Neural progenitor cell (in vitro differentiated cells): Measurements from ENCODE around the gene BICD1. TPM values are rescaled to one million over a fixed set of nuclear protein-coding genes. Genes with fewer than 3 reads are reported as not detected.

ENCODE experiments used
- DNase-seq: peaks from one replicate; pipeline ENCODE4 v3.0.0-alpha.2; 2016; ENCODE audit warnings: low spot score
- H2AFZ ChIP-seq: fragments of 200-600 bp; sonication (generic); replicated peaks from 2 replicates; pipeline ENCODE4 v1.6.1; 2016; ENCODE audit warnings: antibody characterized with exemption
- H3F3A ChIP-seq: fragments of 200-600 bp; sonication (generic); 2 replicates; pipeline ENCODE4 v1.6.1; 2016; ENCODE audit warnings: antibody characterized with exemption, low read depth
- H3K27ac ChIP-seq: fragments of 200-600 bp; sonication (generic); 2 replicates; pipeline ENCODE4 v1.5.1; 2016; ENCODE audit warnings: mild to moderate bottlenecking
- H3K27me3 ChIP-seq: fragments of 200-600 bp; sonication (generic); 2 replicates; pipeline ENCODE4 v1.6.1; 2016; ENCODE audit warnings: mild to moderate bottlenecking, moderate library complexity
- H3K36me3 ChIP-seq: fragments of 200-600 bp; sonication (generic); 2 replicates; pipeline ENCODE4 v1.5.1; 2016
- H3K4me1 ChIP-seq: fragments of 200-600 bp; sonication (generic); 2 replicates; pipeline ENCODE4 v1.6.1; 2016; ENCODE audit warnings: mixed run types
- H3K4me2 ChIP-seq: fragments of 200-600 bp; sonication (generic); 2 replicates; pipeline ENCODE4 v1.6.1; 2016
- H3K4me3 ChIP-seq: fragments of 200-600 bp; sonication (generic); 2 replicates; pipeline ENCODE4 v1.5.1; 2016
- H3K79me2 ChIP-seq: fragments of 200-600 bp; sonication (generic); 2 replicates; pipeline ENCODE4 v1.6.1; 2016; ENCODE audit warnings: low read depth
- H3K9ac ChIP-seq: fragments of 200-600 bp; sonication (generic); 2 replicates; pipeline ENCODE4 v1.6.1; 2016
- H3K9me3 ChIP-seq: fragments of 200-600 bp; sonication (generic); 2 replicates; pipeline ENCODE4 v1.5.1; 2016; ENCODE audit warnings: low read depth
- H4K20me1 ChIP-seq: fragments of 200-600 bp; sonication (generic); 2 replicates; pipeline ENCODE4 v1.6.1; 2016; ENCODE audit warnings: low read depth
- H3K27ac Mint-ChIP-seq: 3 replicates; pipeline ENCODE4 v1.8.0; 2021; ENCODE audit warnings: mixed read lengths
- H3K27me3 Mint-ChIP-seq: 2 replicates; pipeline ENCODE4 v1.8.0; 2022; ENCODE audit warnings: low read depth, mild to moderate bottlenecking, inconsistent platforms, moderate library complexity, mixed read lengths; ENCODE audit not compliant: insufficient read depth
- H3K36me3 Mint-ChIP-seq: 3 replicates; pipeline ENCODE4 v1.8.0; 2021; ENCODE audit warnings: mixed read lengths
- H3K4me1 Mint-ChIP-seq: 3 replicates; pipeline ENCODE4 v1.8.0; 2021; ENCODE audit warnings: mixed read lengths
- H3K4me3 Mint-ChIP-seq: 3 replicates; pipeline ENCODE4 v1.8.0; 2021; ENCODE audit warnings: mild to moderate bottlenecking, moderate library complexity, mixed read lengths
- H3K9me3 Mint-ChIP-seq: 3 replicates; pipeline ENCODE4 v1.8.0; 2020; ENCODE audit warnings: mixed read lengths
- EZH2 ChIP-seq: fragments of 200-600 bp; sonication (generic); IDR thresholded peaks from 2 replicates; pipeline ENCODE4 v1.6.1; 2017; ENCODE audit warnings: antibody characterized with exemption, mild to moderate bottlenecking, moderate library complexity
- EZH2phosphoT487 ChIP-seq: fragments of 200-600 bp; sonication (generic); IDR thresholded peaks from 2 replicates; pipeline ENCODE4 v1.6.1; 2017; ENCODE audit warnings: antibody characterized with exemption
- small RNA-seq: library from RNA; depleted of rRNA; stranded (forward); fragments of <200 nt; gene quantifications from one replicate; pipeline ENCODE3, GENCODE V24; 2015
- total RNA-seq: library from RNA; depleted of rRNA; stranded (reverse); fragments of >200 nt; gene quantifications from 2 replicates; pipeline ENCODE4 v1.2.3, GENCODE V29; 2015; ENCODE audit warnings: low replicate concordance
- TF ChIP-seq, protein P1 (sequence below): fragments of 200-600 bp; sonication (generic); IDR thresholded peaks from 2 replicates; pipeline ENCODE4 v1.5.1; 2017; ENCODE audit warnings: antibody characterized with exemption, mild to moderate bottlenecking

Gene BICD1
- total RNA-seq, 1 donor from 2014 or later: 23.6 TPM

DNA sequence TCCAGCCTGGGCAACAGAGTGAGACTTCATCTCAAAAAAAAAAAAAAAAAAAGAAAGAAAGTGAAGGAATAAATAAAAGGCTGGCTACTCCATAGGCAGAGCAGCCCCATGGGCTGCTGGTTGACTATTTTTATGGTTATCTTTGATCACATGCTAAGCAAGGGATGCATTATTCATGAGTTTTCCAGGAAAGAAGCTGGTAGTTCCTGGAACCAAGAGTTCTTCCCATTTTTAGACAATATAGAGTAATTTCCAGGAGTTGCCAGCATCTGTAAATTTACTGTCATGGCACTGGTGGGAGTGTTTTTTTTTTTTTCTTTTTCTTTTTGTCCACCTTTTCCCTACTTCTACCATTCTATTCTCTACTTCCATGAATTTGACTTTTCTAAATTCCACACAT lies 316.9 kb downstream of the BICD1 start:
- Histone ChIP-seq H3K9me3 (no peaks in the 10 kb centered on the region), H3F3A (peaks cover 4% of the 10 kb centered on the region), H3K36me3 (no peaks in the 10 kb centered on the region), H3K79me2 (peaks cover 98% of the 10 kb centered on the region), H3K4me2 (no peak overlapping the region), H3K4me1 (peaks cover 21% of the 10 kb centered on the region), H2AFZ (no peak overlapping the region), H3K9ac (no peak overlapping the region), H3K27me3 (no peaks in the 10 kb centered on the region), H3K27ac (no peak overlapping the region), H4K20me1 (no peaks in the 10 kb centered on the region), H3K4me3 (no peak overlapping the region)
- H3K9me3 Mint-ChIP-seq: peaks cover 33% of the 10 kb centered on the region
- H3K27ac Mint-ChIP-seq: no peak overlapping the region
- no peak for DNase-seq
- H3K27me3 Mint-ChIP-seq: no peaks in the 10 kb centered on the region
- peaks cover 4% of the 10 kb centered on the region for H3K36me3 Mint-ChIP-seq
- TF ChIP-seq, protein P1, sequence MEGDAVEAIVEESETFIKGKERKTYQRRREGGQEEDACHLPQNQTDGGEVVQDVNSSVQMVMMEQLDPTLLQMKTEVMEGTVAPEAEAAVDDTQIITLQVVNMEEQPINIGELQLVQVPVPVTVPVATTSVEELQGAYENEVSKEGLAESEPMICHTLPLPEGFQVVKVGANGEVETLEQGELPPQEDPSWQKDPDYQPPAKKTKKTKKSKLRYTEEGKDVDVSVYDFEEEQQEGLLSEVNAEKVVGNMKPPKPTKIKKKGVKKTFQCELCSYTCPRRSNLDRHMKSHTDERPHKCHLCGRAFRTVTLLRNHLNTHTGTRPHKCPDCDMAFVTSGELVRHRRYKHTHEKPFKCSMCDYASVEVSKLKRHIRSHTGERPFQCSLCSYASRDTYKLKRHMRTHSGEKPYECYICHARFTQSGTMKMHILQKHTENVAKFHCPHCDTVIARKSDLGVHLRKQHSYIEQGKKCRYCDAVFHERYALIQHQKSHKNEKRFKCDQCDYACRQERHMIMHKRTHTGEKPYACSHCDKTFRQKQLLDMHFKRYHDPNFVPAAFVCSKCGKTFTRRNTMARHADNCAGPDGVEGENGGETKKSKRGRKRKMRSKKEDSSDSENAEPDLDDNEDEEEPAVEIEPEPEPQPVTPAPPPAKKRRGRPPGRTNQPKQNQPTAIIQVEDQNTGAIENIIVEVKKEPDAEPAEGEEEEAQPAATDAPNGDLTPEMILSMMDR: no peak
- TF ChIP-seq EZH2 (no peak), EZH2phosphoT487 (no peak)
- H3K4me1 Mint-ChIP-seq: peaks cover 9% of the 10 kb centered on the region
- H3K4me3 Mint-ChIP-seq: no peak overlapping the region

DNA sequence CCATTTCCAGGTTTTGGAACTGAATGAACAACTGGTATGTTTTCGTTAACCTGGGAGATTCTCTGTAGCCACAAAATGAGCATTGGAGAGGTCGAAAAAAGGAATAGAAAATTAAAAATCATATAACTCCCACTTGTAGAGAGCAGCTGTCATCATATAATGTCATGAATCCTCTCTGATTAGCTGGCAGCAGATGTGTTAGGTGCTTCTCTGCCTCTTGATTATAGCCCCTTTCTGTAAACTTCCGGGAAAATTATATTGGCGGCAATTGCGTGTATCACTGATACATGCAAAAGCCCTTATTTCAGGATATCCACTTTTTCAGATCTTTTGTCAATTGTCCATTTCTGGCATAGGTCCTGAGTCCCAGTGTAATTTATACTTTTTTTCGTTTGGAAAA lies 324.4 kb downstream of the BICD1 start:
- Mint-ChIP-seq H3K9me3 (peaks cover 27% of the 10 kb centered on the region), H3K27ac (no peak overlapping the region), H3K4me3 (no peak overlapping the region), H3K4me1 (no peaks in the 10 kb centered on the region), H3K27me3 (peaks cover 2% of the 10 kb centered on the region), H3K36me3 (peaks cover 2% of the 10 kb centered on the region)
- Histone ChIP-seq H3K4me2 (no peak overlapping the region), H3K27me3 (no peaks in the 10 kb centered on the region), H3K36me3 (no peaks in the 10 kb centered on the region), H3F3A (no peaks in the 10 kb centered on the region), H2AFZ (no peak overlapping the region), H3K27ac (no peak overlapping the region), H4K20me1 (no peaks in the 10 kb centered on the region), H3K4me1 (no peaks in the 10 kb centered on the region), H3K4me3 (no peak overlapping the region), H3K9me3 (no peaks in the 10 kb centered on the region), H3K79me2 (peaks cover 96% of the 10 kb centered on the region), H3K9ac (no peak overlapping the region)
- TF ChIP-seq EZH2: no peak
- TF ChIP-seq, protein P1: no peak
- DNase-seq: no peak

Small RNA genes lying within 50 kb of the gene (small RNA-seq; reads per million reads assigned to genes)
- gene AC048344.2: not detected
- not detected for gene AC048344.3
- not detected for gene RF00019

Other genes starting within 250 kb of the BICD1 start
- 88.1 and 113 TPM in 2 replicates for gene RESF1, start 147.4 kb upstream of the BICD1 start, total RNA-seq